Breast epithelium (tissue), 4 donors: ENCODE measurements around the gene STK35. TPM values are rescaled to one million over a fixed set of nuclear protein-coding genes. Genes with fewer than 3 reads are reported as not detected.

ENCODE experiments used
- DNase-seq, 2 donors: peaks; one replicate each; pipeline ENCODE4 v3.0.0-alpha.2; 2019; ENCODE audit warnings: low spot score in 2 of 2
- H3K27ac ChIP-seq, 2 donors: fragments of 200-600 bp; sonication (generic) in 1 of 2; one replicate each; pipeline ENCODE4 v1.5.1; 2016 to 2019; ENCODE audit warnings: mild to moderate bottlenecking in 1 of 2
- H3K27me3 ChIP-seq, 2 donors: fragments of 200-600 bp; sonication (generic) in 1 of 2; one replicate each; pipeline versions ENCODE4 v1.5.1 to v1.6.0; 2017 to 2019; ENCODE audit warnings: control low read depth in 1 of 2, mild to moderate bottlenecking in 1 of 2
- H3K36me3 ChIP-seq: fragments of 200-600 bp; one replicate; pipeline ENCODE4 v1.5.1; 2019
- H3K4me1 ChIP-seq, 2 donors: fragments of 200-600 bp; sonication (generic); one replicate each; pipeline ENCODE4 v1.5.1; 2016 to 2019; ENCODE audit warnings: control low read depth in 1 of 2
- H3K4me3 ChIP-seq, 3 donors: fragments of 200-600 bp; sonication (generic); 1 replicate in 2 of 3; 2 replicates in 1 of 3; pipeline ENCODE4 v1.5.1; 2016 to 2019; ENCODE audit warnings: mild to moderate bottlenecking in 3 of 3, moderate library complexity in 2 of 3
- H3K9me3 ChIP-seq, 2 donors: fragments of 200-600 bp; sonication (generic) in 1 of 2; one replicate each; pipeline ENCODE4 v1.5.1; 2016 to 2019; ENCODE audit warnings: control low read depth in 1 of 2
- POLR2A ChIP-seq: fragments of 450-650 bp; IDR thresholded peaks from one replicate; pipeline ENCODE4 v1.6.1; 2016; ENCODE audit warnings: antibody characterized with exemption, mild to moderate bottlenecking, moderate library complexity
- POLR2AphosphoS5 ChIP-seq, 3 donors: sonication (generic); formaldehyde crosslinking; IDR thresholded peaks; one replicate each; pipeline ENCODE4 v1.6.1; 2017; ENCODE audit warnings: antibody characterized with exemption in 3 of 3
- intact Hi-C: fragments of 100-400 bp; cut with DNase I; formaldehyde crosslinking; loops from one replicate; pipeline ENCODE4 v1.15.1; 2023; ENCODE audit warnings: low total_unique reads
- total RNA-seq, 3 donors: library from RNA; depleted of rRNA; stranded (reverse); fragments of >200 nt; gene quantifications; one replicate each; pipeline ENCODE4 v1.1.0, GENCODE V29; 2016
- TF ChIP-seq, protein P1 (sequence below), 3 donors: fragments of 450-650 bp; IDR thresholded peaks; one replicate each; pipeline ENCODE4 v1.5.1; 2016 to 2017; ENCODE audit warnings: antibody characterized with exemption in 3 of 3, mild to moderate bottlenecking in 3 of 3, moderate library complexity in 3 of 3

The STK35 gene
- total RNA-seq, 3 donors from 2014 or later: 15.2 to 26.3 (median 16.7) TPM

DNA sequence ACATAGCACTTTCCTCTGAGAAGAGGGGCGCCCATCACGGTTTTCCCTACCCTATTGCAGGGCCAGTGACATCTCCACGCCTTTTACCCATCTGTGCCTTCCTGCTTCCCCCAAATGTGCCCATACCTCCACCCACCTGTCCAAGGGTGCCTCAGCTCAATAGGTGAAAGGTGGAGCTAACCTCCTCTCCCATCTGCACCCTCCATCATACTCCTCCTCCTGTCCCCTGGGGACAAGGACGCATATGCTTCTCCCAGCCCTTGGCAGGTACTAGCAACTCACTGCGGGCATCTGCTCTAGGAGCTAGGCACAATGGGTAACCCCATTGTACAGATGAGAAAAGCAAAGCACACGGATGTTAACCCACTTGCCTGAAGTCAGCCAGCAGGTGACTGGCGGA is 62.8 kb downstream of the STK35 start:
- Histone ChIP-seq H3K4me3 (no peak overlapping the region), H3K4me1 (no peaks in the 10 kb centered on the region), H3K27ac (no peak overlapping the region), H3K27me3 (no peaks in the 10 kb centered on the region), H3K9me3 (no peaks in the 10 kb centered on the region), H3K36me3 (no peaks in the 10 kb centered on the region)
- no peak for TF ChIP-seq POLR2AphosphoS5 (IDR thresholded peaks at IDR 0.05)
- no peak for DNase-seq
- intact Hi-C loops: no loop called here

DNA sequence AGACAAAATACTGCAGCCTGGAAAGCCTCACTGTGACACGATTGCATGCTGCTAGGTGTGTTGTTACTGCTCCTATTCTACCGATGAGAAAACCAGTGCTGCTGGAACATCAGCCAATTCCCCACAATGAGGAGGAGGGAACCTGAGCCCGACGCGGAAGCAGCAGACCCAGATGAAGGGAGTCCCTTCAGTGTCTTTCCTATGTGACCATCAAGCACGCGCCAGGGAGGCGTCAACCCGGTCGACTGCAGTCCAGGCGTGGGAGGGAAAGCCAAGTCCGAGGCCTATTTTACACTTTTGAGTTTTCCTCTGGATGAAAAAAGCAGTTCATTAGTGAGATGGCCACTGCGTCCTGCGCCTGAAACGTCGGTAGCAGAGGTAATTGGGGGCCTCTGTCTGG is 63.3 kb downstream of the STK35 start:
- H3K27ac ChIP-seq: no peak overlapping the region
- H3K27me3 ChIP-seq: no peaks in the 10 kb centered on the region
- no peaks in the 10 kb centered on the region for H3K9me3 ChIP-seq
- no peak overlapping the region for H3K4me3 ChIP-seq
- intact Hi-C loops: no loop called here
- no peaks in the 10 kb centered on the region for H3K4me1 ChIP-seq
- no peaks in the 10 kb centered on the region for H3K36me3 ChIP-seq
- DNase-seq: no peak
- TF ChIP-seq, protein P1, sequence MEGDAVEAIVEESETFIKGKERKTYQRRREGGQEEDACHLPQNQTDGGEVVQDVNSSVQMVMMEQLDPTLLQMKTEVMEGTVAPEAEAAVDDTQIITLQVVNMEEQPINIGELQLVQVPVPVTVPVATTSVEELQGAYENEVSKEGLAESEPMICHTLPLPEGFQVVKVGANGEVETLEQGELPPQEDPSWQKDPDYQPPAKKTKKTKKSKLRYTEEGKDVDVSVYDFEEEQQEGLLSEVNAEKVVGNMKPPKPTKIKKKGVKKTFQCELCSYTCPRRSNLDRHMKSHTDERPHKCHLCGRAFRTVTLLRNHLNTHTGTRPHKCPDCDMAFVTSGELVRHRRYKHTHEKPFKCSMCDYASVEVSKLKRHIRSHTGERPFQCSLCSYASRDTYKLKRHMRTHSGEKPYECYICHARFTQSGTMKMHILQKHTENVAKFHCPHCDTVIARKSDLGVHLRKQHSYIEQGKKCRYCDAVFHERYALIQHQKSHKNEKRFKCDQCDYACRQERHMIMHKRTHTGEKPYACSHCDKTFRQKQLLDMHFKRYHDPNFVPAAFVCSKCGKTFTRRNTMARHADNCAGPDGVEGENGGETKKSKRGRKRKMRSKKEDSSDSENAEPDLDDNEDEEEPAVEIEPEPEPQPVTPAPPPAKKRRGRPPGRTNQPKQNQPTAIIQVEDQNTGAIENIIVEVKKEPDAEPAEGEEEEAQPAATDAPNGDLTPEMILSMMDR (IDR thresholded peaks at IDR 0.05): no peak
- TF ChIP-seq POLR2A: no peak
- TF ChIP-seq POLR2AphosphoS5 (IDR thresholded peaks at IDR 0.05): no peak

DNA sequence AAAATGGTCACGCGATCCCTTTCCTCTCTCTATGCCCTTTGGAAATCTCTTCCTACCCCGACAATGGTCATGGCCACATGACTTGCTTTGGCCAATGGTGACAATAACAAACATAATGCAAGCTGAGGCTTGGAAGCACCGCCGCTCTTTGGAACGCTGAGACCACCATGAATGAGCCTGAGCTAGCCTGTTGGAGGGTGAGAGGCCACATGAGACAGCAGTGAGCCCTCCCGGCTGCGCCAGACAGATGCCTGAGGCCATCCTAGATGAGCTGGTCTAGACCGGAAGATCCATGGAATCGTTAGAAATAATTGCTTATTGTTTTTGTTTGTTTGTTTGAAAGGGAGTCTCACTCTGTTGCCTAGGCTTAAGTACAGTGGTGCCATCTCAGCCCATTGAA is 64.2 kb downstream of the STK35 start:
- no peak for DNase-seq
- TF ChIP-seq, protein P1 (IDR thresholded peaks at IDR 0.05): no peak
- no peak for TF ChIP-seq POLR2A
- no peak for TF ChIP-seq POLR2AphosphoS5 (IDR thresholded peaks at IDR 0.05)

DNA sequence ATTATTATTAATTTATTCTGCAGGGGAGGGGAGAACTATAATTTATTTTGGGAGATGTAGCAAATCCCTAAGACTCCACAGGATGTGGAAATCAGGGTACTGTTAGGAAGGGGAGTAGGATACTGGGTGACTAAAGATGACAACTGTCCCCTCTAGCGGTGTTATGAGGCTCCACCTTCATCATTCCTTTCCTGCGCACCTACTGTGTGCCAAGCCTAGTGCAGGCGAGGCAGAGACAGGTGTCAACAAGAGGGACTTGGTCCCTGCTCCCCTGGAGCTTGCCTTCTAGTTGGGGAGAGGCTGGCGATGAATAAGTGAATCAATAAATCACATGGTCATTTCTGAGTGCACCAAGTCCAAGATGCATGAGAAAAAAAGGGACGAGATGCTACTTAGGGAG is 65.5 kb downstream of the STK35 start:
- intact Hi-C loops: no loop called here
- no peaks in the 10 kb centered on the region for H3K27me3 ChIP-seq
- TF ChIP-seq POLR2AphosphoS5 (IDR thresholded peaks at IDR 0.05) (no peak), POLR2A (no peak)
- TF ChIP-seq, protein P1 (IDR thresholded peaks at IDR 0.05): no peak
- H3K27ac ChIP-seq: no peak overlapping the region
- H3K4me3 ChIP-seq: no peak overlapping the region
- H3K9me3 ChIP-seq: no peaks in the 10 kb centered on the region
- no peaks in the 10 kb centered on the region for H3K36me3 ChIP-seq
- DNase-seq: no peak
- H3K4me1 ChIP-seq: no peaks in the 10 kb centered on the region

More for the DNA sequence above, 64.2 kb downstream of the STK35 start:
- Histone ChIP-seq H3K27ac (no peak overlapping the region), H3K4me1 (no peaks in the 10 kb centered on the region), H3K4me3 (no peak overlapping the region), H3K36me3 (no peaks in the 10 kb centered on the region), H3K9me3 (no peaks in the 10 kb centered on the region), H3K27me3 (no peaks in the 10 kb centered on the region)
- intact Hi-C loops: no loop called here

DNA sequence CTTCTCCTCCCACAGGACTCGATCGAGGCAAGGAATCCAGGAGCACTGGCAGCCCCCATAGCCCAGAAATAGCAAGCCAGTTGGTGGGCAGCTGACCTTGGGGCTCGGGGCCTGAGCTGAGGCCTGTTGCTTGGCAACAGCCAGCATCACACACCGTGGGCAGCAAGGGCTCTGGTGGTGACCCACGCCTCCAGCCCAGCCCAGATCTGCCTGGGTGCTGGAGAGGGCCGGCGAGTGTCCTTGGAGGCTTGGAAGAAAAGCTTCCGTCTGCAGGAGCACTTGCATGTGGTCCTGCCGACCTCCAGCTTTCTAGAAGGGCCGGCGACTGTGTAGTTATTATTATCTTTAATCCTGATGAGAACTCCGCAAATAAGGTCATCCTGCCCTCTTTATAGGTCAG is 67.3 kb downstream of the STK35 start:
- H3K27me3 ChIP-seq: no peaks in the 10 kb centered on the region
- H3K4me1 ChIP-seq: no peaks in the 10 kb centered on the region
- H3K36me3 ChIP-seq: no peaks in the 10 kb centered on the region
- no peak overlapping the region for H3K4me3 ChIP-seq
- H3K27ac ChIP-seq: no peak overlapping the region
- TF ChIP-seq POLR2A (no peak), POLR2AphosphoS5 (IDR thresholded peaks at IDR 0.05) (no peak)
- TF ChIP-seq, protein P1 (IDR thresholded peaks at IDR 0.05): no peak
- intact Hi-C loops: no loop called here
- no peaks in the 10 kb centered on the region for H3K9me3 ChIP-seq
- DNase-seq: no peak
